Measurements from ENCODE around the gene STK17B. TPM values are rescaled to one million over a fixed set of nuclear protein-coding genes. Genes with fewer than 3 reads are reported as not detected.
"Not testable (repeated sequence)": the region's sequence is repeated elsewhere in the genome, so short reads cannot be mapped to it uniquely, and the experiment has no call there.

The STK17B gene
- total and polyA plus RNA-seq, 12 donors = 2.0 to 20.4 (median 3.7) TPM

DNA sequence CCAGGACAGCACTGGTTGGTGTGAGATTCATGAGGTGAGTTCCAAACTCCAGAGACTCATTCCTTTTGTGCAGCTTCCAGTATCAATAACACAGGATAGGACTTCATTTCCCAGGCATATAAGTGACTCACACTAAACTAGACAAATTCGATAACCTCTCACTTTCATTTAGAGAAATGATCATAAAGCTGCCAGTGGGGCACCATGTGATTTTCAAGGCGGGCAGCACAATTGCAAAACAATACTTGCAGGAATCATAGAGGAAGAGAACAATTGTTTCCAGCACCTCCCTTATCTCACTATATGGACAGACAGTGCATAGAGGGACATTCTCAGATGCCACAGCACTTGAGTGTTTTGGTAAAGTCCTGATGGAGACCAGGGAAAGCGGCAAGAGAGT lies 71.5 kb downstream of the STK17B start:
- Histone ChIP-seq H3K36me3 (no peaks in the 10 kb centered on the region), H3K4me1 (peaks cover 0 to 7% (median 0%) of the 10 kb centered on the region in 9 donors), H3K4me3 (no peak overlapping the region), H3K9me3 (no peaks in the 10 kb centered on the region), H3K27me3 (no peaks in the 10 kb centered on the region), H3K27ac (no peak overlapping the region)
- DNase-seq (no peak), ATAC-seq (no peak)
- intact Hi-C loops (cut with DNase I) = no loop called here
- TF ChIP-seq CTCF (IDR thresholded peaks at IDR 0.05) = no peak
- 83 to 90% methylated on average over 3 of the region's 3 CpGs for WGBS, 2 donors

- WGBS, 2 donors = 89 to 93% methylated on average over 6 of the region's 6 CpGs
- intact Hi-C loops (cut with DNase I) = no loop called here
- ATAC-seq = no peak
- DNase-seq = no peak
- H3K4me3 ChIP-seq = no peak overlapping the region
- no peak for TF ChIP-seq CTCF (IDR thresholded peaks at IDR 0.05)
- H3K27me3 ChIP-seq = no peaks in the 10 kb centered on the region
- no peak overlapping the region for H3K27ac ChIP-seq
- peaks cover 0 to 7% (median 0%) of the 10 kb centered on the region in 9 donors for H3K4me1 ChIP-seq
- peaks cover 0 to 14% (median 0%) of the 10 kb centered on the region in 11 donors for H3K9me3 ChIP-seq
- no peaks in the 10 kb centered on the region for H3K36me3 ChIP-seq
Measured at GRCh38 chr2:196097864-196098660, 73.3 kb downstream of the STK17B start.

GRCh38 chr2:196096982-196097745 lies 74.2 kb downstream of the STK17B start:
- no peak overlapping the region for H3K4me3 ChIP-seq
- 61 to 66% methylated on average over 5 of the region's 5 CpGs for WGBS, 2 donors
- H3K36me3 ChIP-seq = no peaks in the 10 kb centered on the region
- peaks cover 0 to 14% (median 0%) of the 10 kb centered on the region in 11 donors for H3K9me3 ChIP-seq
- H3K4me1 ChIP-seq = peaks cover 0 to 7% (median 0%) of the 10 kb centered on the region in 9 donors
- H3K27me3 ChIP-seq = no peaks in the 10 kb centered on the region
- ATAC-seq (no peak), DNase-seq (no peak)
- no peak for TF ChIP-seq CTCF (IDR thresholded peaks at IDR 0.05)
- no peak overlapping the region for H3K27ac ChIP-seq
- intact Hi-C loops (cut with DNase I) = no loop called here

DNA sequence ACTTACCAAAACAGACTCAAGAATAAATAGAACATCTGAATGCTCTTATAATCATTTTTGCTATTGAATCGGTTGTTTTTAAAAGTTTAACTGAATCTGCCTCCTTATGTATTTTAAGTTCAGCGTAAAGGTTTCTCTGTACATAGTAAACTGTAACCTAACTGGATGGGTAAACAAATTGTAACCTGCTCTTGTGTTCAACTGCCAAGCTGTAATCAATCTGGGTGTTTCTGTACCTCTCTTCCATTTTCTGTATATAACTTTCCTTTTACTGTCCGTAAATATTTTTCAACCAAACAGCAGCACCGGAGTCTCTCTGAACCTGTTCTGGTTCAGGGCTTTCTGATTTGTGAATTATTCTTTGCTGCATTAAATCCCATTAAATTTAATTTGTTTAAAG lies 75.1 kb downstream of the STK17B start:
- Histone ChIP-seq H3K36me3 (no peaks in the 10 kb centered on the region), H3K4me1 (peaks cover 0 to 5% (median 0%) of the 10 kb centered on the region in 9 donors), H3K9me3 (peaks cover 0 to 14% (median 0%) of the 10 kb centered on the region in 11 donors), H3K27me3 (no peaks in the 10 kb centered on the region), H3K27ac (no peak overlapping the region), H3K4me3 (no peak overlapping the region)
- intact Hi-C loops (cut with DNase I) = no loop called here
- DNase-seq (no peak), ATAC-seq (no peak)
- 92 to 95% methylated on average over 4 of the region's 4 CpGs for WGBS, 2 donors
- no peak for TF ChIP-seq CTCF (IDR thresholded peaks at IDR 0.05)

DNA sequence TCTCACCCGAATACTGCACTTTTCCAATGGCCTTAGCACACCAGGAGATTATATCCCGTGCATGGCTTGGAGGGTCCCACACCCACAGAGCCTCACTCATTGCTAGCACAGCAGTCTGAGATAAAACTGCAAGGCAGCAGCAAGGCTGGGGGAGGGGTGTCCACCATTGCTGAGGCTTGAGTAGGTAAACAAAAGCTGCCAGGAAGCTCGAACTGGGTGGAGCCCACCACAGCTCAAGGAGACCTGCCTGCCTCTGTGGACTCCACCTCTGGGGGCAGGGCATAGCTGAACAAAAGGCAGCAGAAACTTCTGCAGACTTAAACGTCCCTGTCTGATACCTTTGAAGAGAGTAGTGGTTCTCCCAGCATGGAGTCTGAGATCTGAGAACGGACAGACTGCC lies 81.9 kb downstream of the STK17B start:
- intact Hi-C loops (cut with DNase I) = loop anchor here in 2 of 10 donors (10.0 kb wide), 1 partner anchor 365 kb away; no protein-coding TSS in a partner anchor
- ATAC-seq, H3K27ac ChIP-seq, H3K4me1 ChIP-seq, H3K36me3 ChIP-seq, DNase-seq, H3K27me3 ChIP-seq, H3K4me3 ChIP-seq: not testable (repeated sequence)
- WGBS, 2 donors = 81 to 90% methylated on average over 5 of the region's 5 CpGs
- H3K9me3 ChIP-seq = peaks cover 0 to 12% (median 0%) of the 10 kb centered on the region in 11 donors
